Activated CD8-positive, alpha-beta memory T cell treated with anti-CD3 and anti-CD28 coated beads, Interleukin-2, amount 10 ng/mL, durations not matched to agents 7 days and 5 days (primary cell): ENCODE data around the gene SLC19A2. TPM values are rescaled to one million over a fixed set of nuclear protein-coding genes. Genes with fewer than 3 reads are reported as not detected.

Experiments
- ATAC-seq: fragments of 150-1000 bp; cut with Tn5 transposase; one replicate; pipeline ENCODE4 v1.10.0; 2021; ENCODE audit warnings: moderate library complexity
- CTCF ChIA-PET: fragments of 350-600 bp; sonication (Branson Sonifier 250); formaldehyde crosslinking; loops from one replicate; lab custom pipeline; 2021; ENCODE audit warnings: antibody characterized with exemption; lab: Charles Lee
- DNase-seq: peaks from one replicate; pipeline ENCODE4 v3.0.0-alpha.2; 2020
- H3K27ac Mint-ChIP-seq: one replicate; pipeline ENCODE4 v1.8.0; 2021; ENCODE audit warnings: mild to moderate bottlenecking, mixed read lengths
- H3K27me3 Mint-ChIP-seq: one replicate; pipeline ENCODE4 v1.8.0; 2021; ENCODE audit warnings: mixed read lengths
- H3K36me3 Mint-ChIP-seq: one replicate; pipeline ENCODE4 v1.8.0; 2021; ENCODE audit warnings: mild to moderate bottlenecking, mixed read lengths
- H3K4me1 Mint-ChIP-seq: one replicate; pipeline ENCODE4 v1.8.0; 2021; ENCODE audit warnings: mixed read lengths
- H3K4me3 Mint-ChIP-seq: one replicate; pipeline ENCODE4 v1.8.0; 2021; ENCODE audit warnings: mild to moderate bottlenecking, moderate library complexity, mixed read lengths
- H3K9me3 Mint-ChIP-seq: one replicate; pipeline ENCODE4 v1.8.0; 2022; ENCODE audit warnings: low read depth, mixed read lengths
- total RNA-seq, 2 experiments: library from RNA; stranded (reverse); gene quantifications; one replicate each; pipeline ENCODE4 v1.2.3, GENCODE V29; 2021

The SLC19A2 gene
- total RNA-seq, 2 experiments from 2014 or later, result 5.0 to 7.8 TPM

GRCh38 chr1:169495916-169496315 lies 10.2 kb upstream of the SLC19A2 start:
- no peak for DNase-seq
- Mint-ChIP-seq H3K4me1 (peaks cover 22% of the 10 kb centered on the region), H3K9me3 (no peaks in the 10 kb centered on the region), H3K27ac (no peak overlapping the region), H3K36me3 (no peaks in the 10 kb centered on the region), H3K4me3 (no peak overlapping the region), H3K27me3 (no peaks in the 10 kb centered on the region)
- CTCF ChIA-PET, result interaction anchor here (1.5 kb wide), 1 partner anchor 51 kb away, joined by 4 read pairs; no protein-coding TSS in a partner anchor
- ATAC-seq, result no peak

GRCh38 chr1:169495046-169495775 lies 9.5 kb upstream of the SLC19A2 start:
- ATAC-seq, result no peak
- no peak for DNase-seq
- H3K4me1 Mint-ChIP-seq, result peaks cover 23% of the 10 kb centered on the region
- no peak overlapping the region for H3K27ac Mint-ChIP-seq
- no peaks in the 10 kb centered on the region for H3K27me3 Mint-ChIP-seq
- CTCF ChIA-PET, result no interaction called here
- no peaks in the 10 kb centered on the region for H3K9me3 Mint-ChIP-seq
- H3K36me3 Mint-ChIP-seq, result no peaks in the 10 kb centered on the region
- H3K4me3 Mint-ChIP-seq, result no peak overlapping the region

- CTCF ChIA-PET, result no interaction called here
- no peak for DNase-seq
- no peaks in the 10 kb centered on the region for H3K9me3 Mint-ChIP-seq
- no peaks in the 10 kb centered on the region for H3K27me3 Mint-ChIP-seq
- H3K4me1 Mint-ChIP-seq, result peaks cover 26% of the 10 kb centered on the region
- H3K27ac Mint-ChIP-seq, result no peak overlapping the region
- H3K36me3 Mint-ChIP-seq, result no peaks in the 10 kb centered on the region
- ATAC-seq, result no peak
- no peak overlapping the region for H3K4me3 Mint-ChIP-seq
These were observed 8.6 kb upstream of the SLC19A2 start for GRCh38 chr1:169494343-169494742.

GRCh38 chr1:169493251-169493650 lies 7.5 kb upstream of the SLC19A2 start:
- DNase-seq, result no peak
- H3K4me1 Mint-ChIP-seq, result peaks cover 29% of the 10 kb centered on the region
- no peaks in the 10 kb centered on the region for H3K27me3 Mint-ChIP-seq
- no peak overlapping the region for H3K4me3 Mint-ChIP-seq
- ATAC-seq, result no peak
- no peak overlapping the region for H3K27ac Mint-ChIP-seq
- H3K36me3 Mint-ChIP-seq, result no peaks in the 10 kb centered on the region
- CTCF ChIA-PET, result interaction anchor here (2.8 kb wide), 1 partner anchor 11 kb away, joined by 6 read pairs; no protein-coding TSS in a partner anchor
- H3K9me3 Mint-ChIP-seq, result no peaks in the 10 kb centered on the region

- DNase-seq (peak; percentile 45), ATAC-seq (peak; percentile 73)
- CTCF ChIA-PET, result interaction anchor here (1.5 to 2.8 kb wide), 2 partner anchors 12 to 55 kb away, joined by 6 read pairs; no protein-coding TSS in a partner anchor
- H3K36me3 Mint-ChIP-seq, result no peaks in the 10 kb centered on the region
- H3K9me3 Mint-ChIP-seq, result no peaks in the 10 kb centered on the region
- peaks cover 37% of the 10 kb centered on the region for H3K4me1 Mint-ChIP-seq
- H3K27ac Mint-ChIP-seq, result no peak overlapping the region
- H3K4me3 Mint-ChIP-seq, result no peak overlapping the region
- H3K27me3 Mint-ChIP-seq, result no peaks in the 10 kb centered on the region
These were observed 6.1 kb upstream of the SLC19A2 start for GRCh38 chr1:169491845-169492281.

- Mint-ChIP-seq H3K36me3 (no peaks in the 10 kb centered on the region), H3K27ac (no peak overlapping the region), H3K4me3 (no peak overlapping the region), H3K27me3 (no peaks in the 10 kb centered on the region), H3K4me1 (peaks cover 53% of the 10 kb centered on the region), H3K9me3 (no peaks in the 10 kb centered on the region)
- CTCF ChIA-PET, result interaction anchor here (0.8 to 1.7 kb wide), 2 partner anchors 58 to 59 kb away, joined by 3 to 5 read pairs; no protein-coding TSS in a partner anchor
- no peak for DNase-seq
- ATAC-seq, result no peak
These were observed 2.4 kb upstream of the SLC19A2 start for GRCh38 chr1:169488157-169488556.

DNA sequence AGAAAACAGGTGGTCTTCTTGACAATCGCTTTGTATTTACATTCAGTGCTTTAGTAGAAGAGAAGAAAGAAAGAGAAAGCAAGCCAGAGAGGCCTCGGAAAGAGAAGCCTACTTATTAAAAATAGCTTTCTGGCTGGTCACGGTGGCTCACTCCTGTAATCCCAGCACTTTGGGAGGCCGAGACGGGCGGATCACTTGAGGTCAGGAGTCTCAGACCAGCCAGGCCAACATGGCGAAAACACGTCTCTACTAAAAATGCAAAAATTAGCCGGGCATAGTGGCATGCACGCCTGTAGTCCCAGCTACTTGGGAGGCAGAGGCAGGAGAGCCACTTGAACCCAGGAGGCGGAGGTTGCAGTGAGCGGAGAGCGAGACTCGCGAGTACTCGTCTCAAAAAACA lies 1.8 kb upstream of the SLC19A2 start:
- DNase-seq, result no peak

DNA sequence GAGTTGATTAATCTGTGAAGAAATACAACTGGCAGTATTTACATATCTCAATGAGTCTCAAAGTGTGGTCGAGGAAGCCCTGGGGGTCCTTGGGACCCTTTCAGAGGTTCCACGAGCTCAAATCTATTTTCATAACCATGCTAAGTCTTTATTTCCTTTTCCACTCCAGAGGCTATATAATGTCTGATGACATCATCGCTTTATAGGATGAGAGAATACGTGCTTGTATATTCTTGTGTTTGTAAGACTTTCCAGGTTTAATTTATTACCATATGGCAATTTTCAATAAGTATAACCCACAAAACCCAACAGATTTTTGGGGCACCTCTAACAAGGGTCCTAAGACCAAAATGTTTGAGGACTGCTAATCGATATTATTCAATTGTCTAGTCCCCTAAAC lies 1.4 kb upstream of the SLC19A2 start:
- Mint-ChIP-seq H3K9me3 (no peaks in the 10 kb centered on the region), H3K4me1 (peaks cover 55% of the 10 kb centered on the region), H3K27ac (no peak overlapping the region), H3K4me3 (no peak overlapping the region), H3K36me3 (peaks cover 2% of the 10 kb centered on the region), H3K27me3 (no peaks in the 10 kb centered on the region)
- DNase-seq (no peak), ATAC-seq (no peak)
- CTCF ChIA-PET, result interaction anchor here (1.7 kb wide), 1 partner anchor 60 kb away, joined by 5 read pairs; no protein-coding TSS in a partner anchor

More for the DNA sequence above, 1.8 kb upstream of the SLC19A2 start:
- no peaks in the 10 kb centered on the region for H3K27me3 Mint-ChIP-seq
- CTCF ChIA-PET, result interaction anchor here (1.7 kb wide), 1 partner anchor 60 kb away, joined by 5 read pairs; no protein-coding TSS in a partner anchor
- H3K4me1 Mint-ChIP-seq, result peaks cover 55% of the 10 kb centered on the region
- no peaks in the 10 kb centered on the region for H3K9me3 Mint-ChIP-seq
- H3K36me3 Mint-ChIP-seq, result peaks cover 2% of the 10 kb centered on the region
- no peak for ATAC-seq
- no peak overlapping the region for H3K4me3 Mint-ChIP-seq
- H3K27ac Mint-ChIP-seq, result no peak overlapping the region

DNA sequence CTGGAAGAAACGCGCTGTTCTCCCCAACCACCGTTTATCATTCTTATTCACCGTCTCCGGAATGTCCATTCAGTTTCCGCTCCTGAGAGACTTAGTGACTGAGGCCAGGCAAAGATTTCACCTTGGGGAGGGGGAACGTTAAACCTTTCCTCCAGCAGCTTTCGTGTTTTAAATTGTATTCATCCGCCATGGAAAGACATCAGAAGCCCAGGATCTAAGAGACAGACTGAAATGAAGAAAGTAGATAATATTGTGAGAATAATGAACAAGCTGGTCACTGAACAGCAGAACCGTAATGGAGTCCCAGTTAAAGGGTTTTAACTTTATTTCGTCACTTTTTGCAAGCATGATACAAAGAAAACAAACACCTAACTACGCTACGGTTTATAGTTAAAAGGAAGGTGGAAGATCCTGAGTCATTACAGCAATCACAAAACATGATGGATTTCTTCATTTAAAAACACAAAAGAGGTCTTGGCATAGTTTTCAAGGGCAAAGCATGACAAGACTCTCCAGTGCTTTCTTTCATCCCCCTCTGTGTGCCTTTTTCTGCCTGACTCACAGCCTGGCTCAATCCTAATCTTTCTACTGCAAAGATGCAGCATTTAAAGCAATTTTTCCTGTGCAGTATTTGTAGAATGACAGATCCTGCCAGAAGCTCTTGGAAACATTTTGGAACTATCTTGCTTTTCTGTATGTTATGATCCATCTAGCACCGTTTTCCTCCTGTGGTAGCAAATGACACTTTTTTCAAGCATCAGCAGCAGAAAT lies 722 bp upstream of the SLC19A2 start:
- CTCF ChIA-PET, result interaction anchor here (1.1 to 1.7 kb wide), 3 partner anchors 59 to 883 kb away, joined by 3 to 5 read pairs (median 3); no protein-coding TSS in a partner anchor
- no peak for ATAC-seq
- DNase-seq, result no peak
- peak overlapping the region; percentile 85 for H3K4me3 Mint-ChIP-seq
- peaks cover 2% of the 10 kb centered on the region for H3K36me3 Mint-ChIP-seq
- peaks cover 49% of the 10 kb centered on the region for H3K4me1 Mint-ChIP-seq
- no peaks in the 10 kb centered on the region for H3K9me3 Mint-ChIP-seq
- H3K27me3 Mint-ChIP-seq, result no peaks in the 10 kb centered on the region
- H3K27ac Mint-ChIP-seq, result peak overlapping the region; percentile 79

- Mint-ChIP-seq H3K4me3 (peak overlapping the region; percentile 85), H3K4me1 (peaks cover 46% of the 10 kb centered on the region), H3K9me3 (no peaks in the 10 kb centered on the region), H3K27ac (peak overlapping the region; percentile 79), H3K27me3 (no peaks in the 10 kb centered on the region), H3K36me3 (peaks cover 6% of the 10 kb centered on the region)
- CTCF ChIA-PET, result interaction anchor here (1.6 kb wide), 1 partner anchor 61 kb away, joined by 3 read pairs; no protein-coding TSS in a partner anchor
- peak; percentile 11 for ATAC-seq
- peak; percentile 59 for DNase-seq
These were observed 887 bp downstream of the SLC19A2 start for GRCh38 chr1:169484683-169485430.

- Mint-ChIP-seq H3K27ac (no peak overlapping the region), H3K9me3 (no peaks in the 10 kb centered on the region), H3K4me3 (peak overlapping the region; percentile 85), H3K4me1 (peaks cover 44% of the 10 kb centered on the region), H3K36me3 (peaks cover 6% of the 10 kb centered on the region), H3K27me3 (no peaks in the 10 kb centered on the region)
- DNase-seq, result no peak
- CTCF ChIA-PET, result no interaction called here
- no peak for ATAC-seq
These were observed 1.6 kb downstream of the SLC19A2 start for GRCh38 chr1:169484101-169484500.

DNA sequence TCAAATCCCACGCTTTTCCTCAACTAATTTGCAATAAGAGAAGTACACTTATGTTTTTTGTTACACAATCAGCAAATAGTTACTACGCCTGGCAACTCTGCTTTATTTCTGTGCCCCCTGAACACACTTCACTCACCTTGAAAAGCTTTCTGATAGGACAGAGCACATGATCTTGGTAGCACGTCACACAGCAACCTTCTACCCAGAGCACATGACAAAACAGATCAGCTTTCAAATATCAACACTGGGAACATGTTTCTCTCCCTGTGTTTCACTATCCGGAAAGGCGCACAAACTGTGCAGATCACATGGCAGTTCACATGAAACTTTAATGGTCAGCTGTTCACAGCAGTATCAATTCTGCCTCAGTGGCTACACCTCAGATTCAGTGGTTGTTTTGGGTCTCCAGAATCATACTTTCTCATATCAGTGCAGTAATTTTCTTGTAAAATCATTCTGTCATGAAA lies 2.2 kb downstream of the SLC19A2 start:
- H3K9me3 Mint-ChIP-seq, result no peaks in the 10 kb centered on the region
- no peak overlapping the region for H3K27ac Mint-ChIP-seq
- peaks cover 43% of the 10 kb centered on the region for H3K4me1 Mint-ChIP-seq
- no peaks in the 10 kb centered on the region for H3K27me3 Mint-ChIP-seq
- H3K4me3 Mint-ChIP-seq, result no peak overlapping the region
- DNase-seq, result no peak
- H3K36me3 Mint-ChIP-seq, result peaks cover 6% of the 10 kb centered on the region
- CTCF ChIA-PET, result no interaction called here
- ATAC-seq, result no peak
